Measurements from ENCODE around the gene CCDC78.

The CCDC78 gene

GRCh38 chr16:741986-742629 lies 15.9 kb upstream of the CCDC78 start:
- Histone ChIP-seq H2BK15ac (ENCODE audit: low read length) (peak overlapping the region; percentile 75), H2AFZ (ENCODE audit: low read length) (no peak overlapping the region), H2AK5ac (ENCODE audit: low read depth, low read length) (peak overlapping the region; percentile 98), H4K8ac (ENCODE audit: low read depth, low read length) (no peak overlapping the region), H2BK5ac (ENCODE audit: low read length) (no peak overlapping the region), H3K4me1 (ENCODE audit: control insufficient read depth in 2 of 2, insufficient read depth in 1 of 2, low read depth in 1 of 2, low read length in 2 of 2) (peaks cover 4 to 5% of the 10 kb centered on the region in 2 donors), H4K91ac (ENCODE audit: low read depth, low read length, poor library complexity) (no peak overlapping the region), H3K4ac (ENCODE audit: low read length) (no peak overlapping the region), H3K79me1 (ENCODE audit: low read depth, low read length) (peaks cover 7% of the 10 kb centered on the region), H3K36me3 (replicated peaks in 1 of 2; ENCODE audit: control insufficient read depth in 2 of 2, insufficient read depth in 2 of 2, low read length in 2 of 2) (peaks cover 7 to 10% of the 10 kb centered on the region in 2 donors), H3K23ac (ENCODE audit: low read depth, low read length, poor library complexity) (no peak overlapping the region), H3K27me3 (ENCODE audit: control insufficient read depth in 3 of 3, insufficient read depth in 3 of 3, low read depth in 1 of 3, low read length in 3 of 3) (no peaks in the 10 kb centered on the region), H3K4me2 (ENCODE audit: insufficient read depth, low read length, poor library complexity, severe bottlenecking) (no peak overlapping the region), H3K9me3 (replicated peaks in 1 of 2; ENCODE audit: control insufficient read depth in 2 of 2, insufficient read depth in 1 of 2, low read depth in 1 of 2, low read length in 2 of 2) (no peaks in the 10 kb centered on the region), H2BK120ac (ENCODE audit: low read depth, low read length) (no peak overlapping the region), H2BK12ac (ENCODE audit: low read length) (no peak overlapping the region), H3K9ac (ENCODE audit: low read depth, low read length, poor library complexity) (peak overlapping the region; percentile 21), H3K4me3 (ENCODE audit: low read length in 2 of 2) (no peak overlapping the region), H3K18ac (ENCODE audit: low read length) (no peak overlapping the region), H3K27ac (replicated peaks; ENCODE audit: low read length) (no peak overlapping the region), H3K14ac (ENCODE audit: low read length) (peak overlapping the region; percentile 82)
- WGBS, 2 donors (ENCODE audit: extremely low coverage in 2 of 2, insufficient read length in 2 of 2, insufficient replicate concordance in 1 of 2): no CpG with 5 or more reads among the region's 15 CpGs
- DNase-seq (ENCODE audit: low spot score): no peak

- Histone ChIP-seq H3K4ac (ENCODE audit: low read length) (peak within 1 kb of the TSS; percentile 76), H3K4me1 (ENCODE audit: control insufficient read depth in 2 of 2, insufficient read depth in 1 of 2, low read depth in 1 of 2, low read length in 2 of 2) (peaks cover 4 to 5% of the 10 kb centered on the region in 2 donors), H2BK12ac (ENCODE audit: low read length) (no peak within 1 kb of the TSS), H2AK5ac (ENCODE audit: low read depth, low read length) (peak within 1 kb of the TSS; percentile 90), H3K4me2 (ENCODE audit: insufficient read depth, low read length, poor library complexity, severe bottlenecking) (peak within 1 kb of the TSS; percentile 96), H3K36me3 (replicated peaks in 1 of 2; ENCODE audit: control insufficient read depth in 2 of 2, insufficient read depth in 2 of 2, low read length in 2 of 2) (peaks cover 11 to 21% of the 10 kb centered on the region in 2 donors), H2BK15ac (ENCODE audit: low read length) (no peak within 1 kb of the TSS), H3K27me3 (ENCODE audit: control insufficient read depth in 3 of 3, insufficient read depth in 3 of 3, low read depth in 1 of 3, low read length in 3 of 3) (no peaks in the 10 kb centered on the region), H4K91ac (ENCODE audit: low read depth, low read length, poor library complexity) (peak within 1 kb of the TSS; percentile 38), H2AFZ (ENCODE audit: low read length) (peak within 1 kb of the TSS; percentile 100), H3K23ac (ENCODE audit: low read depth, low read length, poor library complexity) (peak within 1 kb of the TSS; percentile 73), H3K27ac (replicated peaks; ENCODE audit: low read length) (no peak within 1 kb of the TSS), H3K9ac (ENCODE audit: low read depth, low read length, poor library complexity) (peak within 1 kb of the TSS; percentile 88), H2BK5ac (ENCODE audit: low read length) (peak within 1 kb of the TSS; percentile 66), H3K9me3 (replicated peaks in 1 of 2; ENCODE audit: control insufficient read depth in 2 of 2, insufficient read depth in 1 of 2, low read depth in 1 of 2, low read length in 2 of 2) (no peaks in the 10 kb centered on the region), H3K4me3 (ENCODE audit: low read length in 2 of 2) (peak within 1 kb of the TSS; percentile 84 to 94), H4K8ac (ENCODE audit: low read depth, low read length) (no peak within 1 kb of the TSS), H3K18ac (ENCODE audit: low read length) (peak within 1 kb of the TSS; percentile 90), H2BK120ac (ENCODE audit: low read depth, low read length) (no peak within 1 kb of the TSS), H3K79me1 (ENCODE audit: low read depth, low read length) (peaks cover 7% of the 10 kb centered on the region), H3K14ac (ENCODE audit: low read length) (peak within 1 kb of the TSS; percentile 56)
- peak; percentile 91 for DNase-seq (ENCODE audit: low spot score)
- no CpG with 5 or more reads among the region's 79 CpGs for WGBS, 2 donors (ENCODE audit: extremely low coverage in 2 of 2, insufficient read length in 2 of 2, insufficient replicate concordance in 1 of 2)
These were observed 14.7 kb upstream of the CCDC78 start, which contains the start of gene CIAO3 for GRCh38 chr16:740764-741505. TSS of gene CIAO3 (minus strand) at chr16:740997. CDS start at chr16:740985, 12 bp downstream.

DNA sequence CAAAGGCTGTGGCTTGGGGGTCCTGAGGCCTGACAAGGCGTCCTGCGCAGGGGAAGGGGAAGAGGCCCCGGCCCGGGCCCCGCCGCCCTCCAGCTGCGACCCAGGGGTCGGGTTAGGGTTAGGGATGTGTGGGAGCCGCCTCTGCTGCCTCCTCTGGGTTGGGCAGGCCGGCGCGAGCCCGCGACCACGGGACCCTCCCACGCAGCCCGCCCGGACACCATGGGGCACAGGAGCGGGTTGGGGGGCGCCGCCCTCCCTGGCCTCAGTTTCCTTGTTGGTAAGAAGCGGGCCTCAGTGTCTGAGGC lies 14.2 kb upstream of the CCDC78 start:
- H3K9ac ChIP-seq (ENCODE audit: low read depth, low read length, poor library complexity): peak overlapping the region; percentile 88
- H3K14ac ChIP-seq (ENCODE audit: low read length): peak overlapping the region; percentile 56
- no peak overlapping the region for H3K27ac ChIP-seq (replicated peaks; ENCODE audit: low read length)
- peaks cover 7% of the 10 kb centered on the region for H3K79me1 ChIP-seq (ENCODE audit: low read depth, low read length)
- no peak for DNase-seq (ENCODE audit: low spot score)
- H3K4me2 ChIP-seq (ENCODE audit: insufficient read depth, low read length, poor library complexity, severe bottlenecking): peak overlapping the region; percentile 96
- H2BK15ac ChIP-seq (ENCODE audit: low read length): no peak overlapping the region
- H3K27me3 ChIP-seq (ENCODE audit: control insufficient read depth in 3 of 3, insufficient read depth in 3 of 3, low read depth in 1 of 3, low read length in 3 of 3): no peaks in the 10 kb centered on the region
- peak overlapping the region; percentile 73 for H3K23ac ChIP-seq (ENCODE audit: low read depth, low read length, poor library complexity)
- no CpG with 5 or more reads among the region's 22 CpGs for whole genome bisulfite sequencing, 2 donors (ENCODE audit: extremely low coverage in 2 of 2, insufficient read length in 2 of 2, insufficient replicate concordance in 1 of 2)
- H4K91ac ChIP-seq (ENCODE audit: low read depth, low read length, poor library complexity): no peak overlapping the region
- H2BK5ac ChIP-seq (ENCODE audit: low read length): peak overlapping the region; percentile 66
- peak overlapping the region; percentile 84 to 94 for H3K4me3 ChIP-seq (ENCODE audit: low read length in 2 of 2)
- peak overlapping the region; percentile 90 for H3K18ac ChIP-seq (ENCODE audit: low read length)
- no peak overlapping the region for H2BK120ac ChIP-seq (ENCODE audit: low read depth, low read length)
- H4K8ac ChIP-seq (ENCODE audit: low read depth, low read length): no peak overlapping the region
- H2AK5ac ChIP-seq (ENCODE audit: low read depth, low read length): peak overlapping the region; percentile 90
- peak overlapping the region; percentile 76 for H3K4ac ChIP-seq (ENCODE audit: low read length)
- H3K4me1 ChIP-seq (ENCODE audit: control insufficient read depth in 2 of 2, insufficient read depth in 1 of 2, low read depth in 1 of 2, low read length in 2 of 2): peaks cover 4 to 5% of the 10 kb centered on the region in 2 donors
- H3K36me3 ChIP-seq (replicated peaks in 1 of 2; ENCODE audit: control insufficient read depth in 2 of 2, insufficient read depth in 2 of 2, low read length in 2 of 2): peaks cover 15 to 26% of the 10 kb centered on the region in 2 donors
- H2AFZ ChIP-seq (ENCODE audit: low read length): peak overlapping the region; percentile 100
- no peaks in the 10 kb centered on the region for H3K9me3 ChIP-seq (replicated peaks in 1 of 2; ENCODE audit: control insufficient read depth in 2 of 2, insufficient read depth in 1 of 2, low read depth in 1 of 2, low read length in 2 of 2)
- no peak overlapping the region for H2BK12ac ChIP-seq (ENCODE audit: low read length)

All from neuronal stem cell (in vitro differentiated cells).